ENCODE data around the gene CFAP97. TPM values are rescaled to one million over a fixed set of nuclear protein-coding genes. Genes with fewer than 3 reads are reported as not detected.

CFAP97 gene
- total and polyA plus RNA-seq, 9 of the 15 experiments (the other 6 are each of a cell fraction or from before 2014, with no cell fraction given): 17.3 to 57.8 (median 44.4) TPM

DNA sequence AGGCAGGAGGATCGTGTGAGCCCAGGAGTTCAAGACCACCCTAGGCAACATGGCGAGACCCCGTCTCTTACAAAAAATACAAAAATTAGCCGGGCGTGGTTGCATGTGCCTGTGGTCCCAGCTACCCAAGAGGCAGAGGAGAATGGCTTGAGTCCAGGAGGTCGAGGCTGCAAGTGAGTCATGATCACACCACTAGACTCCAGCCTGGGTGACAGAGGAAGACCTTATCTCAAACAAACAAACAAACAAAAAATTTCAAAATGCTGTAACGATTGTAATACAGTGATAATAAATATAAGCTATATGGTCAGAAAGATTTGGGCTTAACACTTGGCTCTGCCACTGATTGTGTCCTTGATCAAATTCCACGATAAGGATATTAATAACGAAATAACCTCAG lies 36.6 kb downstream of the CFAP97 start:
- in situ Hi-C loops (cut with MboI): no loop called here
- ChIA-PET CTCF (ENCODE audit: low intra/inter-chr PET ratio) (no interaction called here), POLR2A (interaction anchor here (0.6 to 1.2 kb wide), 2 partner anchors 9 to 86 kb away, joined by 3 read pairs; no protein-coding TSS in a partner anchor)
- intact Hi-C loops (cut with micrococcal nuclease): no loop called here
- Histone ChIP-seq H3K79me2 (ENCODE audit: control insufficient read depth, insufficient read depth, low read length) (peaks cover 8% of the 10 kb centered on the region; the same call in 2 of the 3 replicates), H3K9me1 (ENCODE audit: control insufficient read depth, insufficient read depth, low read length) (no peaks in the 10 kb centered on the region), H2AFZ (ENCODE audit: low read depth, low read length) (no peak overlapping the region), H3K36me3 (ENCODE audit: control insufficient read depth, insufficient read depth, low read length) (peaks cover 83% of the 10 kb centered on the region), H3K9ac (ENCODE audit: insufficient read depth in 1 of 2, low read depth in 2 of 2, low read length in 2 of 2) (no peak overlapping the region), H3K4me3 (no peak overlapping the region), H3K4me2 (ENCODE audit: insufficient read depth, low read length) (no peak overlapping the region), H3K9me3 (replicated peaks; ENCODE audit: control insufficient read depth, insufficient read depth, low read depth, low read length) (no peaks in the 10 kb centered on the region), H3K27me3 (ENCODE audit: control insufficient read depth in 2 of 2, insufficient read depth in 2 of 2, low read length in 2 of 2) (no peaks in the 10 kb centered on the region), H4K20me1 (replicated peaks; ENCODE audit: control insufficient read depth, insufficient read depth, low read length) (no peaks in the 10 kb centered on the region), H3K27ac (ENCODE audit: extremely low read depth, low read depth, low read length) (peak overlapping the region; percentile 20; the same call in 1 of the 3 replicates), H3K4me1 (replicated peaks in 1 of 2; ENCODE audit: control insufficient read depth in 2 of 2, insufficient read depth in 2 of 2, low read length in 2 of 2) (peaks cover 3 to 9% of the 10 kb centered on the region in 2 experiments; a peak in 2 of 5 replicates)
- no TSS peak for BruUV-seq (replicated peaks)
- ATAC-seq (peak; percentile 58), FAIRE-seq (peak; percentile 64), DNase-seq (ENCODE audit: extremely low read depth in 1 of 4, low spot score in 3 of 4) (peak in 1 of 4 experiments; percentile 36)
- 67% methylated on average over 9 of the region's 9 CpGs for WGBS (ENCODE audit: insufficient coverage, low coverage, missing lambda C conversion rate)
- TF ChIP-seq JUND (IDR thresholded peaks at IDR 0.05; ENCODE audit: borderline replicate concordance, low read depth, low read length) (peak; percentile 85), JUND (tag; IDR thresholded peaks at IDR 0.05; ENCODE audit: borderline replicate concordance, low read depth, low read length) (peak; percentile 64; the same call in 2 of the 3 replicates), CBFA2T3 (IDR thresholded peaks at IDR 0.05) (peak; percentile 37; the same call in 1 of the 2 replicates), SMARCE1 (IDR thresholded peaks at IDR 0.05) (peak; percentile 64; the same call in 1 of the 2 replicates), THRAP3 (IDR thresholded peaks at IDR 0.05; ENCODE audit: borderline replicate concordance) (no peak), NFIC (IDR thresholded peaks at IDR 0.05) (peak; percentile 73), MYBL2 (IDR thresholded peaks at IDR 0.05; ENCODE audit: low read depth) (no peak), MYBL2 (CRISPR knock-in tag; IDR thresholded peaks at IDR 0.05; ENCODE audit: borderline replicate concordance) (no peak), BCOR (IDR thresholded peaks at IDR 0.05) (no peak)
- TF ChIP-seq, protein P1, sequence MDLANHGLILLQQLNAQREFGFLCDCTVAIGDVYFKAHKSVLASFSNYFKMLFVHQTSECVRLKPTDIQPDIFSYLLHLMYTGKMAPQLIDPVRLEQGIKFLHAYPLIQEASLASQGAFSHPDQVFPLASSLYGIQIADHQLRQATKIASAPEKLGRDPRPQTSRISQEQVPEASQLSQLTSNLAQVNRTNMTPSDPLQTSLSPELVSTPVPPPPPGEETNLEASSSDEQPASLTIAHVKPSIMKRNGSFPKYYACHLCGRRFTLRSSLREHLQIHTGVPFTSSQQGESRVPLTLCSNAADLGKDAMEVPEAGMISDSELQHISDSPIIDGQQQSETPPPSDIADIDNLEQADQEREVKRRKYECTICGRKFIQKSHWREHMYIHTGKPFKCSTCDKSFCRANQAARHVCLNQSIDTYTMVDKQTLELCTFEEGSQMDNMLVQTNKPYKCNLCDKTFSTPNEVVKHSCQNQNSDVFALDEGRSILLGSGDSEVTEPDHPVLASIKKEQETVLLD (IDR thresholded peaks at IDR 0.05): no peak
- TF ChIP-seq, protein P2, sequence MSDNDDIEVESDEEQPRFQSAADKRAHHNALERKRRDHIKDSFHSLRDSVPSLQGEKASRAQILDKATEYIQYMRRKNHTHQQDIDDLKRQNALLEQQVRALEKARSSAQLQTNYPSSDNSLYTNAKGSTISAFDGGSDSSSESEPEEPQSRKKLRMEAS (CRISPR knock-in tag; IDR thresholded peaks at IDR 0.05): peak; percentile 66
